CD4-positive, alpha-beta T cell treated with Interleukin-1 beta for 1 hour (primary cell): Measurements from ENCODE around the gene EME1.
"Not testable (repeated sequence)": the region's sequence is repeated elsewhere in the genome, so short reads cannot be mapped to it uniquely, and the experiment has no call there.

Experiments used
- DNase-seq, 2 donors: peaks; one replicate each; pipeline ENCODE4 v3.0.0-alpha.2; 2020 to 2022

The EME1 gene

GRCh38 chr17:50372758-50373556 is at the start of gene EME1, which contains the start of gene MRPL27:
Gene EME1 (plus strand): TSS chr17:50373229. CDS start chr17:50375209, 1,980 bp downstream.
Gene MRPL27 (minus strand): TSS chr17:50373184. CDS start chr17:50373170, 14 bp downstream.
- DNase-seq, result peak; percentile 85 to 89

GRCh38 chr17:50325906-50326305 is 47.1 kb upstream of the EME1 start:
- no peak for DNase-seq

GRCh38 chr17:50326831-50327364 is 46.1 kb upstream of the EME1 start:
- DNase-seq, result no peak

- DNase-seq, result no peak
Measured at GRCh38 chr17:50328363-50329325, 44.4 kb upstream of the EME1 start.

GRCh38 chr17:50329716-50330115 is 43.3 kb upstream of the EME1 start:
- no peak for DNase-seq

- no peak for DNase-seq
Measured at GRCh38 chr17:50330151-50330775, 42.8 kb upstream of the EME1 start.

GRCh38 chr17:50331085-50331791 is 41.8 kb upstream of the EME1 start:
- no peak for DNase-seq

GRCh38 chr17:50332196-50332595 is 40.8 kb upstream of the EME1 start:
- no peak for DNase-seq

GRCh38 chr17:50333291-50334057 is 39.6 kb upstream of the EME1 start:
- not testable (repeated sequence) for DNase-seq

GRCh38 chr17:50337956-50338355 is 35.1 kb upstream of the EME1 start:
- no peak for DNase-seq

GRCh38 chr17:50338645-50339044 is 34.4 kb upstream of the EME1 start:
- no peak for DNase-seq

- no peak for DNase-seq
Measured at GRCh38 chr17:50339381-50339780, 33.6 kb upstream of the EME1 start.

GRCh38 chr17:50344731-50345365 is 28.2 kb upstream of the EME1 start:
- DNase-seq, result no peak

GRCh38 chr17:50345432-50346312 is 27.4 kb upstream of the EME1 start, which contains the start of gene XYLT2:
Gene XYLT2 (plus strand): TSS chr17:50346126. CDS start chr17:50346141, 15 bp downstream.
- DNase-seq, result peak; percentile 92 to 93

GRCh38 chr17:50346313-50347116 is 26.5 kb upstream of the EME1 start:
- DNase-seq, result peak in 1 of 2 donors; percentile 27

- no peak for DNase-seq
Measured at GRCh38 chr17:50347117-50347893, 25.7 kb upstream of the EME1 start.

GRCh38 chr17:50347894-50348291 is 25.1 kb upstream of the EME1 start:
- DNase-seq, result no peak
